ENCODE measurements around the gene PAFAH1B1.

The PAFAH1B1 gene

GRCh38 chr17:2705888-2706795, 112.7 kb downstream of the PAFAH1B1 start:
- no peak for TF ChIP-seq ZNF274 (IDR thresholded peaks at IDR 0.05; ENCODE audit: low read depth, low read length)
- no peak overlapping the region for H3K4me3 ChIP-seq (ENCODE audit: low read length)

DNA sequence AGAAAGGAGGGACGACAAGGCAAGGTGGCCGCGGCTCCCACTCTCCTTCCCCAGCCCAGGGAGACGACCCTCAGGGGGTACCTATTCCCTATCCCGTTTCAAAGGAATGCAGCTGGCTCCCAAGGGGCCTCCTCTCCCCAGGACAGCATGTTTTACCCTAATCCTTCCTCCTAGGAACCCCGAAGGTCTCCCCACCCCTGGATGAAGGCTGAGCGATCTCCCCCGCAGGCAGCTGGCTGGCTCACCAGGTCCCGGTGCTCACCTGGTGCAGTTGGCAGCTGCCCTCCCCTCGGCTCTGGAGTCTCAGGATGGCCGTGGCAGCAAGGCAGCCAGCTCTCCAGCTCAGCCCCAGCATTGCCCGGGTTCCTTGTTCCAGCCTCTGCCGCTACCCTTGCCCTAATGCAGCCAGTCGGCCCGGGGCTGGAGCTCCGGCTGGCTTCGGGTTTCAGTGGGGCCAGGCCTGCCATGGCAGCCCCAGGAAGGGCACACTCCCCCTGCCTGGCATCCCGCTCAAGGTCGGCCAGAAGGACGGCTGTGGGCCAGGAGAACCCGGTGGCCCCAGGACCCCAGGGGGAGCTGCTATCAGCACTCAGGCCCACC, 113.6 kb downstream of the PAFAH1B1 start:
- no peak overlapping the region for H3K4me3 ChIP-seq (ENCODE audit: low read length)
- no peak for TF ChIP-seq ZNF274 (IDR thresholded peaks at IDR 0.05; ENCODE audit: low read depth, low read length)

DNA sequence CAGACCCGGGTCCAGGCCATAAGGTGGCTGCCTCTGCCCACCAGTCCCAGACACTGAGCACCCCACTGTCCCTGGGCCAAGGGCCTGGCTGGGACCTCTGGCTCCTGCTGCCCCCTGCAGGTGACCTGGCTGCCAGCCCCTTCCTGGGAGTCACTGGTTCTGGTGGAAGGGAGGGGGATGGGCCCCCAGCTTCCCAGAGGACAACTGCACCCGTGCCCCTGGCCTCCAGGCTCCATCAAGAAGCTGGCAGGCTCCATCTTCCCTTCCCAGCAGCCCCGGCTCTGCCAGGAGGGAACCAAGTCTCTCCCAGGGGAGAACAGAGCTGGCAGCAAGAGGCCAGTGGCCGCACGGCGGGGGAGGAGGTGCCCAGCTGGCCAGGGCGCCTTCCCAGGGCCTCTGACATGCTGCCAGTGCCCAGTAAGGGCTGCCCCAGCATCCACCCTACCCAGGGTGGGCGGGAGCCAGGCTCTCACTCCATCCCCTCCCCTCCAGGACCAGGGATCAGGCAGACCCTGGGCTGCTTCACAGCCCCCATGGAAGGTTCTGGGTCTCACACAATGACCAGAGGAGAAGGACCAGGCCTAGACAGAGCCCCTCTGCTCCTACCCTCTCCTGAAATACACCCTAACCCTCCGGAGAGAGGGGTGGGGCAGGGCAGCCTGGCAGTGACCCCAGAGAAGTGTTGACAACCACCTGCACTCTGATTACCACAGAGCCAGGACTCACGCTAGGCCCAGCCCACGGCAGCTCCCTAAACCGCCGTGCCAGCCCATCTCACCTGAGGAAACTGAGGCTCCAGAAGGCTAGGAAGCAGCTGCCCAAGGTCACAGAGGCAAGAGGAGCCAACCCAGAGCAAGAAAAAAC, 114.5 kb downstream of the PAFAH1B1 start:
- no peak overlapping the region for H3K4me3 ChIP-seq (ENCODE audit: low read length)

DNA sequence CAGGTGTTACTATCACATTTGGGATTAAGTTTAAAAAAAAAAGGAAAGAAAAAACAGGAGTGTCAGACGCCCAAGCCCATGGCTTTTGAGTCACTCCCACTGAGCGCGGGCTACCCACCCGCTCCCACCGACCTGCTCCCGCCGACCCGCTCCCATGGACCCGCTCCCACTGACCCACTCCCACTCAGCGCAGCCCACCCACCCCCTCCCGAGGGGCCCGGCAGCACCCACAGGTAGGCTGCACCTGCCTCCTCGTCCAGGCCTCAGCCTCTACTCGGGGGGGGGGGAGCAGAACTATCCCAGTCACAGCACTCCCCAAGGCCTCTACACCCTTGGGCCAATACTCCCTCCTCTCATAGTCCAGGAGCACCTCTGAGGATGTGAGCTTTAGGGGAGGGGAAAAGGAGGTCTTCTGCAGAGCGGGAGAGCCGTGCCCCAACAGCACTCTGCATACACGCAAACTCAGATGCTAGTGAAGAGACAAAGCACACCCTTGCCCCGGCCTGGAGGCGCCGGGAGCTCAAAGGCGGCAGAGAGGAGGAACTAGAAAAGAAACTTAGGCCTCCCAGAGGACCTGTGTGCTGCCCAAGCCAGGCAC, 115.2 kb downstream of the PAFAH1B1 start:
- H3K4me3 ChIP-seq (ENCODE audit: low read length), result no peak overlapping the region
- no peak for TF ChIP-seq ZNF274 (IDR thresholded peaks at IDR 0.05; ENCODE audit: low read depth, low read length)

More for the DNA sequence above, 114.5 kb downstream of the PAFAH1B1 start:
- TF ChIP-seq ZNF274 (IDR thresholded peaks at IDR 0.05; ENCODE audit: low read depth, low read length), result no peak

- peak overlapping the region; percentile 74; the same call in 1 of the 2 replicates for H3K4me3 ChIP-seq (ENCODE audit: low read length)
- TF ChIP-seq ZNF274 (IDR thresholded peaks at IDR 0.05; ENCODE audit: low read depth, low read length), result no peak
Measured at GRCh38 chr17:2709183-2709661, 115.8 kb downstream of the PAFAH1B1 start.

- no peak for TF ChIP-seq ZNF274 (IDR thresholded peaks at IDR 0.05; ENCODE audit: low read depth, low read length)
- peak overlapping the region; percentile 74 for H3K4me3 ChIP-seq (ENCODE audit: low read length)
Measured at GRCh38 chr17:2710071-2710802, 116.8 kb downstream of the PAFAH1B1 start.

DNA sequence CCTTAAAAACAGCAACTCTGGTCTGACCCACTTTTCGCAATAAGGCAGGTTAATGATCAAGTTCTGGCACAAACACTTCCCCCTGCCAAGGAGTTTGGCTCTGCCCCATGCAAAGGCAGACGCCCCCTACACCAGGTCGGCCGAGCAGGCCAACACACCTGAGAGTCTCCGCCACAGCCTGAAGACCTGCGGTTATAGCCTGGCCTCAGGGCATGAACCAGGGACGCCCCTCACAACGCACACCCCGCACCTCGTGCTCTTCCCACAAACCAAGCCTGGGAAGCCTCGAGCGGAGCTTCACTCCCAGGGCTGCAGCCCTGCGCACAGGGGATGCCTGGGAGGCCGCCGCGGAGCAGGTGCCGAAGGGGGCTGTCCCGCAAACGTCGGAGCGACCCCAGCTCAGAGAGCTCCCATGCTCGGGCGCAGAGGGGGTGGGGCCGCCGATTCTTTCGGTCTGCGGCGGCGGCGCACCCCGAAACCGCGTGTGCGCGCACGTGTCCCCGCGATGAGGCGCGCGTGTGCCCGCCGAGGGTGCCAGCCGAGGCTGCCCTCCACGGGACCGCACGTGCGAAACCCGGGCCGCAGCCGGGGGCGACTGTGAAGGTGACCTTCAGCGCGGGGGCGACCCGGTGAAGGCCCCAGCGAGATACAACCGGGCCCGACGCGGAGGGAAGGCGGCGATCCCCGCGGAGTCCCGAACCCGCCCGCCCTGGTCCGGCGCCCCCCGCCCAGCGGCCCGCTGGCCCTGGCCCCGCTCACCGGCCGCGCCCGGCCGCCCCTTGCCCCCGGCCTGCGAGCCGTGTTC, 117.6 kb downstream of the PAFAH1B1 start:
- peak overlapping the region; percentile 74 for H3K4me3 ChIP-seq (ENCODE audit: low read length)
- TF ChIP-seq ZNF274 (IDR thresholded peaks at IDR 0.05; ENCODE audit: low read depth, low read length), result no peak

DNA sequence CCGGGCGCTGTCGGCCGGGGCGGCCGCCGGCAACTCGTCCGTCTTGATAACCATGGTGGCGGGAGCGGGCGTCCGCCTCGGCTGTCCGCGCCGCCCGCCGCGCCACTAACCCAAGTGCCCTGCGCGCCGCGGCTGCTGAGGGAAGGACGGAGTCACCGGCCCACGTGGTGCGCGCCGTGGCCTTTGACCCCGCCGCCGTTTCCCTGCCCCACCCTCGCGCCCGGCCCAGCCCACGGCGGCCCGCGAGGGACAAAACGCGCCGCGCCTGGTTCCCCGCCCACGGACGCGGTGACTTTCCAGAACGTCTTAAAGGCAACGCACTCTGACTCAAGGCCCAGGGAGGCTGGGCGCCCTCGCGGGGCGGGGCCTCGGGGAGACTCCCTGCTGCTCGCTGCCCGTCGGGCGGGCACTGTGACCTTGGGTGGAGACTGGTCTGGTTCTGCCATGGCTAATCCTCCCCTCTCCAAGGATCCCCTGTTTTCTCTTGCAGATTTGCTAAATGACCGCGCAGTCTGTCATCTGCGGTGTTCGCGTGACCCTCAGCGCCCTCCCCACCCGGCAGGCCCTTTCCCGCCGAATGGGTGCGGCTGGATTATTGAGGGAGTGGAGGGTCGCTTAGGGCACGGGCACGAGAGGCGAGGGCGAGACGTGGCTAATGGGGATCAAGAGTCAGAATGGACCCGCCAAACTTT, 118.3 kb downstream of the PAFAH1B1 start, which contains the start of gene CLUH:
Gene CLUH (minus strand): TSS at position 157 of the 692 bp plus-strand sequence. CDS start 103 bp downstream, at position 54.
- no peak for TF ChIP-seq ZNF274 (IDR thresholded peaks at IDR 0.05; ENCODE audit: low read depth, low read length)
- H3K4me3 ChIP-seq (ENCODE audit: low read length), result peak within 1 kb of the TSS; percentile 74

GRCh38 chr17:2712300-2713043, 119.0 kb downstream of the PAFAH1B1 start:
- H3K4me3 ChIP-seq (ENCODE audit: low read length), result peak overlapping the region; percentile 57; the same call in 1 of the 2 replicates
- TF ChIP-seq ZNF274 (IDR thresholded peaks at IDR 0.05; ENCODE audit: low read depth, low read length), result no peak

DNA sequence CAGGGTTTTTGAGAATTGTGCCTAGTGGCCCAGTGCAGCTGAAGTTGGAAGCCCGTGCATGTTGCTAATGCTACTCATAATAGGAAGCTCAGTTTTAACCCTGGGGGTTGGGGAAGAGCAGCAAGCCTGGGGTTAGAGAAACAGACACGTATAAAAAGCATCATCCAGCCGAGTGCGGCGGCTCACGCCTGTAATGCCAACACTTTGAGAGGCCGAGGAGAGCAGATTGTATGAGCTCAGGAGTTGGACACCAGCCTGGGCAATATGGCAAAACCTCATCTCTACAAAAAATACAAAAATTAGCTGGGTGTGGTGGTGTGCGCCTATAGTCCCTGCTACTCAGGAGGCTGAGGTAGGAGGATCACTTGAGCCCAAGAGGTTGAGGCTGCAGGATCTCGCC, 120.4 kb downstream of the PAFAH1B1 start:
- H3K4me3 ChIP-seq (ENCODE audit: low read length), result no peak overlapping the region
- no peak for TF ChIP-seq ZNF274 (IDR thresholded peaks at IDR 0.05; ENCODE audit: low read depth, low read length)

- no peak for TF ChIP-seq ZNF274 (IDR thresholded peaks at IDR 0.05; ENCODE audit: low read depth, low read length)
- no peak overlapping the region for H3K4me3 ChIP-seq (ENCODE audit: low read length)
Measured at GRCh38 chr17:2716649-2717048, 123.2 kb downstream of the PAFAH1B1 start.

Data from GM08714 (cell line).